CD4-positive, alpha-beta T cell treated with Interleukin-10 for 1 hour (primary cell): ENCODE measurements around the gene ISL1.

ENCODE experiments used
- DNase-seq: peaks from one replicate; pipeline ENCODE4 v3.0.0-alpha.2; 2020

ISL1 gene

GRCh38 chr5:51383131-51384121 lies at the start of gene ISL1:
ISL1 (plus strand) TSS chr5:51383448; CDS start chr5:51383672, 224 bp downstream.
- DNase-seq, result no peak

GRCh38 chr5:51336878-51337277 lies 46.4 kb upstream of the ISL1 start:
- no peak for DNase-seq

GRCh38 chr5:51345106-51345505 lies 38.1 kb upstream of the ISL1 start:
- no peak for DNase-seq

GRCh38 chr5:51347157-51347556 lies 36.1 kb upstream of the ISL1 start:
- no peak for DNase-seq

GRCh38 chr5:51347704-51348103 lies 35.5 kb upstream of the ISL1 start:
- no peak for DNase-seq

GRCh38 chr5:51371052-51371451 lies 12.2 kb upstream of the ISL1 start:
- no peak for DNase-seq

- no peak for DNase-seq
These were observed 9.2 kb upstream of the ISL1 start for GRCh38 chr5:51373880-51374523.

GRCh38 chr5:51375084-51375483 lies 8.2 kb upstream of the ISL1 start:
- DNase-seq, result no peak

GRCh38 chr5:51376509-51376908 lies 6.7 kb upstream of the ISL1 start:
- DNase-seq, result no peak

- no peak for DNase-seq
These were observed 5.8 kb upstream of the ISL1 start for GRCh38 chr5:51377151-51378060.

GRCh38 chr5:51378061-51378409 lies 5.2 kb upstream of the ISL1 start:
- DNase-seq, result no peak

- no peak for DNase-seq
These were observed 4.6 kb upstream of the ISL1 start for GRCh38 chr5:51378448-51379330.

GRCh38 chr5:51379331-51379700 lies 3.9 kb upstream of the ISL1 start:
- no peak for DNase-seq

- DNase-seq, result no peak
These were observed 2.5 kb upstream of the ISL1 start for GRCh38 chr5:51380603-51381207.

GRCh38 chr5:51381761-51382474 lies 1.3 kb upstream of the ISL1 start:
- no peak for DNase-seq

GRCh38 chr5:51382521-51383130 lies 622 bp upstream of the ISL1 start:
- no peak for DNase-seq

GRCh38 chr5:51384281-51384840 lies 1.1 kb downstream of the ISL1 start:
- no peak for DNase-seq

- DNase-seq, result no peak
These were observed 2.0 kb downstream of the ISL1 start for GRCh38 chr5:51385216-51385615.

GRCh38 chr5:51386916-51387883 lies 4.0 kb downstream of the ISL1 start:
- DNase-seq, result no peak
